HCT116 (cell line): Measurements from ENCODE around the gene NUDT9. TPM values are rescaled to one million over a fixed set of nuclear protein-coding genes. Genes with fewer than 3 reads are reported as not detected.

Source experiments
- ATAC-seq: fragments of 200-7000 bp; cut with Tn5 transposase; 2 replicates; pipeline ENCODE4 v1.9.1; 2020; ENCODE audit warnings: mild to moderate bottlenecking, moderate library complexity
- BruUV-seq: library from RNA; stranded (reverse); fragments of 400-500 nt; replicated peaks from 2 replicates; lab custom pipeline; 2021; lab: Mats Ljungman, UMichigan
- CTCF ChIA-PET: fragments of 300-600 bp; sonication (Branson Sonifier 250); formaldehyde crosslinking; loops from one replicate; lab custom pipeline; 2021; ENCODE audit warnings: antibody characterized with exemption; lab: Charles Lee
- POLR2A ChIA-PET: fragments of 300-600, 350-600 bp; sonication (Branson Sonifier 250); formaldehyde crosslinking; loops from one replicate; lab custom pipeline; 2021; ENCODE audit warnings: antibody characterized with exemption; lab: Charles Lee
- RAD21 ChIA-PET, 2 experiments: fragments of 300-600 bp; sonication (Branson Sonifier 250); formaldehyde crosslinking; loops; one replicate each; lab custom pipeline; 2023; ENCODE audit warnings: low total read pairs in 2 of 2; ENCODE audit not compliant: uncharacterized antibody in 2 of 2, unreplicated experiment in 2 of 2, low non-redundant PET in 1 of 2; lab: Charles Lee
- DNase-seq: peaks from one replicate; pipeline ENCODE4 v3.0.0-alpha.2; 2010; ENCODE audit warnings: low read depth, low spot score
- H2AFZ ChIP-seq: fragments of 200-600 bp; shearing (Covaris generic), sonication (generic); 2 replicates; pipeline ENCODE4 v1.6.1; 2017; ENCODE audit warnings: low read depth, mixed run types, mixed read lengths, antibody characterized with exemption, low read length; ENCODE audit not compliant: poor library complexity, severe bottlenecking
- H3K27ac ChIP-seq: 2 replicates; pipeline ENCODE4 v1.5.1; 2012; ENCODE audit warnings: low read depth, low read length
- H3K27me3 ChIP-seq: fragments of 200-600 bp; sonication (generic); 2 replicates; pipeline ENCODE4 v1.6.1; 2016; ENCODE audit warnings: mixed run types, low read length, mixed read lengths; ENCODE audit not compliant: insufficient read depth
- H3K36me3 ChIP-seq, 2 experiments: fragments of 200-500 bp in 1 of 2; fragments of 200-600 bp in 1 of 2; sonication (Bioruptor generic) in 1 of 2; sonication (generic) in 1 of 2; 2 replicates each; pipeline versions ENCODE4 v1.5.1 to v1.6.1; 2014 to 2016; ENCODE audit warnings: low read length in 2 of 2, inconsistent platforms in 1 of 2, mixed read lengths in 1 of 2, mixed run types in 1 of 2; ENCODE audit not compliant: insufficient read depth in 2 of 2, control insufficient read depth in 1 of 2
- H3K4me1 ChIP-seq, 2 experiments: fragments of 200-600 bp in 1 of 2; sonication (generic) in 1 of 2; 2 replicates each; pipeline versions ENCODE4 v1.5.1 to v1.6.1; 2012 to 2017; ENCODE audit warnings: low read length in 2 of 2, inconsistent platforms in 1 of 2, mild to moderate bottlenecking in 1 of 2, mixed read lengths in 1 of 2, mixed run types in 1 of 2, moderate library complexity in 1 of 2; ENCODE audit not compliant: insufficient read depth in 2 of 2, control insufficient read depth in 1 of 2
- H3K4me2 ChIP-seq: fragments of 200-600 bp; sonication (generic); 2 replicates; pipeline ENCODE4 v1.6.1; 2017; ENCODE audit warnings: mixed run types, low read length, mixed read lengths
- H3K4me3 ChIP-seq, 2 experiments: fragments of 200-600 bp in 1 of 2; sonication (generic) in 1 of 2; replicated peaks in 1 of 2; 2 replicates each; pipeline ENCODE4 v1.5.1; 2011 to 2016; ENCODE audit warnings: low read length in 2 of 2, control low read depth in 1 of 2, low read depth in 1 of 2, mild to moderate bottlenecking in 1 of 2, mixed read lengths in 1 of 2, mixed run types in 1 of 2
- H3K79me2 ChIP-seq: fragments of 200-600 bp; sonication (generic); 2 replicates; pipeline ENCODE4 v1.6.1; 2017; ENCODE audit warnings: mild to moderate bottlenecking, mixed run types, low read length, moderate library complexity, mixed read lengths; ENCODE audit not compliant: insufficient read depth
- H3K9ac ChIP-seq: fragments of 200-600 bp; sonication (generic); 2 replicates; pipeline ENCODE4 v1.6.1; 2016; ENCODE audit warnings: low read length, mixed read lengths
- H3K9me2 ChIP-seq: fragments of 200-600 bp; sonication (generic), shearing (Covaris generic); 2 replicates; pipeline ENCODE4 v1.6.1; 2017; ENCODE audit warnings: mixed run types, mild to moderate bottlenecking, moderate library complexity; ENCODE audit not compliant: insufficient read depth
- H3K9me3 ChIP-seq, 2 experiments: fragments of 200-500 bp in 1 of 2; fragments of 200-600 bp in 1 of 2; sonication (Bioruptor generic) in 1 of 2; sonication (generic) in 1 of 2; 2 replicates each; pipeline ENCODE4 v1.6.1; 2014 to 2017; ENCODE audit warnings: low read length in 2 of 2, mixed read lengths in 2 of 2, inconsistent platforms in 1 of 2, low read depth in 1 of 2, mild to moderate bottlenecking in 1 of 2, mixed run types in 1 of 2, moderate library complexity in 1 of 2; ENCODE audit not compliant: control insufficient read depth in 1 of 2, insufficient read depth in 1 of 2
- H4K20me1 ChIP-seq: fragments of 200-600 bp; sonication (generic), shearing (Covaris generic); 2 replicates; pipeline ENCODE4 v1.6.1; 2017; ENCODE audit warnings: mixed run types, mild to moderate bottlenecking, moderate library complexity; ENCODE audit not compliant: insufficient read depth
- EGR1 ChIP-seq: IDR thresholded peaks from 2 replicates; pipeline ENCODE4 v1.6.1; 2012; ENCODE audit warnings: low read depth
- ELF1 ChIP-seq: IDR thresholded peaks from 2 replicates; pipeline ENCODE4 v1.6.1; 2012; ENCODE audit warnings: low read depth, borderline replicate concordance
- FOSL1 ChIP-seq: IDR thresholded peaks from 2 replicates; pipeline ENCODE4 v1.6.1; 2012; ENCODE audit warnings: low read depth
- JUND ChIP-seq: IDR thresholded peaks from 2 replicates; pipeline ENCODE4 v1.6.1; 2012
- MAX ChIP-seq: IDR thresholded peaks from 2 replicates; pipeline ENCODE4 v1.6.1; 2012
- POLR2A ChIP-seq: IDR thresholded peaks from 2 replicates; pipeline ENCODE4 v1.7.0; 2011; ENCODE audit warnings: borderline replicate concordance; ENCODE audit not compliant: insufficient read depth, insufficient read length; ENCODE audit errors: extremely low read depth
- POLR2AphosphoS5 ChIP-seq: IDR thresholded peaks from 2 replicates; pipeline ENCODE4 v1.6.1; 2011; ENCODE audit warnings: mild to moderate bottlenecking, low read depth, low read length, moderate library complexity
- RAD21 ChIP-seq: IDR thresholded peaks from 2 replicates; pipeline ENCODE4 v1.6.1; 2012; ENCODE audit warnings: low read depth, mild to moderate bottlenecking
- SP1 ChIP-seq: IDR thresholded peaks from 2 replicates; pipeline ENCODE4 v1.6.1; 2012; ENCODE audit warnings: low read depth
- YY1 ChIP-seq: IDR thresholded peaks from 2 replicates; pipeline ENCODE4 v1.6.1; 2011; ENCODE audit warnings: low read length, low read depth, moderate library complexity, mild to moderate bottlenecking; ENCODE audit not compliant: insufficient replicate concordance; ENCODE audit errors: extremely low read depth
- ZFX ChIP-seq: fragments of 450-650 bp; IDR thresholded peaks from 2 replicates; pipeline ENCODE4 v1.6.1; 2017
- intact Hi-C: fragments of 100-400 bp; cut with micrococcal nuclease; formaldehyde crosslinking; loops from 2 replicates; pipeline ENCODE4 v1.10.0; 2022
- total RNA-seq: library from RNA; stranded (reverse); gene quantifications from one replicate; pipeline ENCODE4 v1.2.1, GENCODE V29; 2021; ENCODE audit not compliant: unreplicated experiment
- TF ChIP-seq, protein P1 (sequence below): IDR thresholded peaks from 2 replicates; pipeline ENCODE4 v1.6.1; 2011; ENCODE audit warnings: mild to moderate bottlenecking, low read length, moderate library complexity; ENCODE audit not compliant: insufficient replicate concordance; ENCODE audit errors: extremely low read depth
- TF ChIP-seq, protein P2 (sequence below): IDR thresholded peaks from 2 replicates; pipeline ENCODE4 v1.6.1; 2012; ENCODE audit warnings: low read depth

Gene NUDT9
- total RNA-seq, 1 experiment from 2014 or later, result 13.5 TPM

DNA sequence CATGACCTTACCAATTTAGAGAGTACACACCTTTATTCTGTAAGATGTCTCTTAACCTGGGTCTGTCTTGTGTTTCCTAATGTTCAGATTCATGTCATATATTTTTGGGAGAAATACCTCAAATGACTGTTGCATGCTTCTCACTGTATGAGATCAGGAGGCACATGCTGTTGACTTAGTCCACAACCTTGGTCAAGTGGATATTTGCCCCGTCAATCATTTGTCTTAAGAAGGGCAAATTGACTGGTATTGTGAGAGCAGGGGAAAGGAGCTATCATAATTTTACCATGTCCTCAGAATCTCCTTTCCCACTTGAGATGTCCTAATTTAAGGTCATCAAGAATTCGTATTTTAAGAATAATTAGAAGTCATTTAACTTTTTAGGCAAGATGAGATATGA is 11.0 kb downstream of the NUDT9 start:
- no TSS peak for BruUV-seq
- DNase-seq, result no peak
- Histone ChIP-seq H3K4me3 (no peak overlapping the region), H3K27ac (no peak overlapping the region), H3K9ac (no peak overlapping the region), H4K20me1 (0 out of 2 replicates have a peak, but pooled peaks cover 4% of the 10 kb centered on the region), H3K4me1 (no peaks in the 10 kb centered on the region), H3K36me3 (peaks cover 0 to 3% of the 10 kb centered on the region in 2 experiments; a peak in 2 of 4 replicates), H3K9me3 (no peaks in the 10 kb centered on the region), H3K4me2 (no peak overlapping the region), H2AFZ (no peak overlapping the region), H3K27me3 (no peaks in the 10 kb centered on the region), H3K9me2 (no peaks in the 10 kb centered on the region), H3K79me2 (peaks cover 74% of the 10 kb centered on the region)
- intact Hi-C loops, result no loop called here
- TF ChIP-seq MAX (no peak), YY1 (no peak), ELF1 (no peak)
- TF ChIP-seq, protein P1, sequence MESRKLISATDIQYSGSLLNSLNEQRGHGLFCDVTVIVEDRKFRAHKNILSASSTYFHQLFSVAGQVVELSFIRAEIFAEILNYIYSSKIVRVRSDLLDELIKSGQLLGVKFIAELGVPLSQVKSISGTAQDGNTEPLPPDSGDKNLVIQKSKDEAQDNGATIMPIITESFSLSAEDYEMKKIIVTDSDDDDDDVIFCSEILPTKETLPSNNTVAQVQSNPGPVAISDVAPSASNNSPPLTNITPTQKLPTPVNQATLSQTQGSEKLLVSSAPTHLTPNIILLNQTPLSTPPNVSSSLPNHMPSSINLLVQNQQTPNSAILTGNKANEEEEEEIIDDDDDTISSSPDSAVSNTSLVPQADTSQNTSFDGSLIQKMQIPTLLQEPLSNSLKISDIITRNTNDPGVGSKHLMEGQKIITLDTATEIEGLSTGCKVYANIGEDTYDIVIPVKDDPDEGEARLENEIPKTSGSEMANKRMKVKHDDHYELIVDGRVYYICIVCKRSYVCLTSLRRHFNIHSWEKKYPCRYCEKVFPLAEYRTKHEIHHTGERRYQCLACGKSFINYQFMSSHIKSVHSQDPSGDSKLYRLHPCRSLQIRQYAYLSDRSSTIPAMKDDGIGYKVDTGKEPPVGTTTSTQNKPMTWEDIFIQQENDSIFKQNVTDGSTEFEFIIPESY, result no peak
- RAD21 ChIA-PET, result no interaction called here
- ATAC-seq, result no peak
- CTCF ChIA-PET, result no interaction called here
- POLR2A ChIA-PET, result no interaction called here

DNA sequence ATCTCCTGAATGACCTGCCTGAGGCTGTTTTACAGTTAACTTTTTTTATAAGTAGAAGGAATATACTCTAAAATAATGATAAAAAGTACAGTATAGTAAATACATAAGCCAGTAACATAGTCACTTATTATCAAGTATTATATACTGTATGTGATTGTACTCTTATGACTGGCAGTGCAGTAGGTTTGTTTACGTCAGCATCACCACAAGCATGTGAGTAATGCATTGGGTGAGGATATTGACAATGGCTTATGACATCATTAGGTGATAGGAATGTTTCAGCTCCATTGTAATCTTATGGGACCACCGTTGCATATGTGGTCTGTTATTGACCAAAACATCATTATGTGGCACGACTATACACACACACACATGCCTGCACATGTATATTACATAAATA is 20.5 kb downstream of the NUDT9 start:
- peaks cover 8 to 17% of the 10 kb centered on the region in 2 experiments; a peak in 3 of 4 replicates for H3K36me3 ChIP-seq
- no peaks in the 10 kb centered on the region for H3K9me3 ChIP-seq
- RAD21 ChIA-PET, result no interaction called here
- TF ChIP-seq SP1 (no peak), YY1 (no peak), POLR2A (no peak), JUND (no peak), ZFX (no peak), RAD21 (no peak), FOSL1 (no peak), EGR1 (no peak), POLR2AphosphoS5 (no peak)
- TF ChIP-seq, protein P1, result no peak
- TF ChIP-seq, protein P2, sequence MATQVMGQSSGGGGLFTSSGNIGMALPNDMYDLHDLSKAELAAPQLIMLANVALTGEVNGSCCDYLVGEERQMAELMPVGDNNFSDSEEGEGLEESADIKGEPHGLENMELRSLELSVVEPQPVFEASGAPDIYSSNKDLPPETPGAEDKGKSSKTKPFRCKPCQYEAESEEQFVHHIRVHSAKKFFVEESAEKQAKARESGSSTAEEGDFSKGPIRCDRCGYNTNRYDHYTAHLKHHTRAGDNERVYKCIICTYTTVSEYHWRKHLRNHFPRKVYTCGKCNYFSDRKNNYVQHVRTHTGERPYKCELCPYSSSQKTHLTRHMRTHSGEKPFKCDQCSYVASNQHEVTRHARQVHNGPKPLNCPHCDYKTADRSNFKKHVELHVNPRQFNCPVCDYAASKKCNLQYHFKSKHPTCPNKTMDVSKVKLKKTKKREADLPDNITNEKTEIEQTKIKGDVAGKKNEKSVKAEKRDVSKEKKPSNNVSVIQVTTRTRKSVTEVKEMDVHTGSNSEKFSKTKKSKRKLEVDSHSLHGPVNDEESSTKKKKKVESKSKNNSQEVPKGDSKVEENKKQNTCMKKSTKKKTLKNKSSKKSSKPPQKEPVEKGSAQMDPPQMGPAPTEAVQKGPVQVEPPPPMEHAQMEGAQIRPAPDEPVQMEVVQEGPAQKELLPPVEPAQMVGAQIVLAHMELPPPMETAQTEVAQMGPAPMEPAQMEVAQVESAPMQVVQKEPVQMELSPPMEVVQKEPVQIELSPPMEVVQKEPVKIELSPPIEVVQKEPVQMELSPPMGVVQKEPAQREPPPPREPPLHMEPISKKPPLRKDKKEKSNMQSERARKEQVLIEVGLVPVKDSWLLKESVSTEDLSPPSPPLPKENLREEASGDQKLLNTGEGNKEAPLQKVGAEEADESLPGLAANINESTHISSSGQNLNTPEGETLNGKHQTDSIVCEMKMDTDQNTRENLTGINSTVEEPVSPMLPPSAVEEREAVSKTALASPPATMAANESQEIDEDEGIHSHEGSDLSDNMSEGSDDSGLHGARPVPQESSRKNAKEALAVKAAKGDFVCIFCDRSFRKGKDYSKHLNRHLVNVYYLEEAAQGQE, result no peak

More for the DNA sequence above, 20.5 kb downstream of the NUDT9 start:
- intact Hi-C loops, result no loop called here
- Histone ChIP-seq H4K20me1 (no peaks in the 10 kb centered on the region), H3K9me2 (no peaks in the 10 kb centered on the region), H3K9ac (no peak overlapping the region), H2AFZ (no peak overlapping the region), H3K27ac (no peak overlapping the region), H3K79me2 (no peaks in the 10 kb centered on the region), H3K4me3 (no peak overlapping the region), H3K27me3 (no peaks in the 10 kb centered on the region), H3K4me1 (no peaks in the 10 kb centered on the region), H3K4me2 (no peak overlapping the region)
- DNase-seq, result no peak
- no peak for ATAC-seq
- BruUV-seq, result no TSS peak
- CTCF ChIA-PET, result interaction anchor here (0.6 kb wide), 1 partner anchor 457 kb away, joined by 3 read pairs; no protein-coding TSS in a partner anchor
- POLR2A ChIA-PET, result no interaction called here
